Adrenal gland (tissue), 12 donors: Measurements from ENCODE around the gene MCTP1. TPM values are rescaled to one million over a fixed set of nuclear protein-coding genes. Genes with fewer than 3 reads are reported as not detected.
"Not testable (repeated sequence)": the region's sequence is repeated elsewhere in the genome, so short reads cannot be mapped to it uniquely, and the experiment has no call there.

Experiments used
- DNase-seq, 7 donors: peaks; one replicate each; pipeline ENCODE4 v3.0.0-alpha.2; 2019 to 2020
- H3K27ac ChIP-seq, 5 donors: fragments of 200-600 bp; sonication (generic) in 4 of 5; 1 replicate in 3 of 5; 2 replicates in 2 of 5; pipeline versions ENCODE4 v1.5.1 to v1.8.0; 2016 to 2020; ENCODE audit warnings: mild to moderate bottlenecking in 1 of 5
- H3K27me3 ChIP-seq: fragments of 200-600 bp; 2 replicates; pipeline ENCODE4 v1.8.0; 2021
- H3K36me3 ChIP-seq, 2 donors: fragments of 200-600 bp; replicated peaks in 1 of 2; 1 replicate in 1 of 2; 2 replicates in 1 of 2; pipeline versions ENCODE4 v1.5.1 to v1.8.0; 2018 to 2022
- H3K4me1 ChIP-seq, 2 donors: fragments of 200-600 bp; replicated peaks in 1 of 2; 1 replicate in 1 of 2; 2 replicates in 1 of 2; pipeline versions ENCODE4 v1.5.1 to v1.8.0; 2018 to 2021
- H3K4me3 ChIP-seq, 4 donors: fragments of 200-600 bp; sonication (generic) in 3 of 4; one replicate each; pipeline ENCODE4 v1.5.1; 2016 to 2018
- H3K9me3 ChIP-seq, 3 donors: fragments of 200-600 bp; sonication (generic) in 1 of 3; replicated peaks in 1 of 3; 1 replicate in 2 of 3; 2 replicates in 1 of 3; pipeline versions ENCODE4 v1.5.1 to v1.8.0; 2016 to 2021
- POLR2A ChIP-seq, 2 donors: fragments of 450-650 bp; IDR thresholded peaks; one replicate each; pipeline ENCODE4 v1.6.1; 2017; ENCODE audit warnings: antibody characterized with exemption in 2 of 2, mild to moderate bottlenecking in 2 of 2, moderate library complexity in 1 of 2
- WGBS, 4 donors: extraction: QIAGEN DNeasy Blood & Tissue Kit in 2 of 4; methylation state at CpG; one replicate each; pipeline versions ENCODE4 v1.1.5 to v1.1.7; 2013 to 2017; 5-methylcytosine and 5-hydroxymethylcytosine counted together
- intact Hi-C, 2 donors: fragments of 100-400 bp; cut with DNase I; formaldehyde crosslinking; loops; one replicate each; pipeline versions ENCODE4 v1.14.1 to v1.15.0; 2022 to 2023
- polyA plus RNA-seq, 3 donors: library from polyadenylated mRNA; stranded (reverse); fragments of 200-250 nt in 2 of 3; fragments of 350-450 nt in 1 of 3; fragmentation: Illumina TruSeq in 1 of 3; extraction: RNeasy Lipid Tissue Mini Kit (QIAGEN cat#74804) in 1 of 3; gene quantifications; one replicate each; pipeline ENCODE4 v1.2.3, GENCODE V29; 2013 to 2014
- total RNA-seq, 9 donors: library from RNA; depleted of rRNA in 4 of 9; stranded (reverse); fragments of >200 nt in 4 of 9; fragments of 120-200 nt in 1 of 9; fragmentation: NEBNext Ultra II Directional in 1 of 9; extraction: Animal tissue kit (Norgen Biotek cat#: 25700) in 1 of 9; gene quantifications; one replicate each; pipeline versions ENCODE4 v1.1.0 to v1.2.4, GENCODE V29; 2013 to 2023
- TF ChIP-seq, protein P1 (sequence below), 6 experiments: fragments of 450-650 bp in 4 of 6; fragments of 200-600 bp in 2 of 6; sonication (generic) in 1 of 6; IDR thresholded peaks; 1 replicate in 5 of 6; 2 replicates in 1 of 6; pipeline versions ENCODE4 v1.5.1 to v1.8.0; 2016 to 2021; ENCODE audit warnings: antibody characterized with exemption in 6 of 6, mild to moderate bottlenecking in 2 of 6, moderate library complexity in 1 of 6
- donor health status: healthy with polysubstance abuse.
- donor health status: Bipolar disorder and iron deficiency.
- donor health status: DM: yes; HTN: yes; CAD: no.
- donor health status: DM: no; HTN: no; CAD: no.
- donor health status: DM: no; HTN: no; CAD: no.
- donor health status: DM: yes; HTN: yes; CAD: no.

MCTP1 gene
- total and polyA plus RNA-seq, 12 donors = 1.2 to 20.1 (median 5.1) TPM

GRCh38 chr5:95018511-95018910, 266.4 kb downstream of the MCTP1 start:
- Histone ChIP-seq H3K4me3 (no peak overlapping the region), H3K4me1 (no peaks in the 10 kb centered on the region), H3K27me3 (no peaks in the 10 kb centered on the region), H3K36me3 (no peaks in the 10 kb centered on the region), H3K27ac (no peak overlapping the region), H3K9me3 (no peaks in the 10 kb centered on the region)
- TF ChIP-seq POLR2A (IDR thresholded peaks at IDR 0.05) = no peak
- TF ChIP-seq, protein P1, sequence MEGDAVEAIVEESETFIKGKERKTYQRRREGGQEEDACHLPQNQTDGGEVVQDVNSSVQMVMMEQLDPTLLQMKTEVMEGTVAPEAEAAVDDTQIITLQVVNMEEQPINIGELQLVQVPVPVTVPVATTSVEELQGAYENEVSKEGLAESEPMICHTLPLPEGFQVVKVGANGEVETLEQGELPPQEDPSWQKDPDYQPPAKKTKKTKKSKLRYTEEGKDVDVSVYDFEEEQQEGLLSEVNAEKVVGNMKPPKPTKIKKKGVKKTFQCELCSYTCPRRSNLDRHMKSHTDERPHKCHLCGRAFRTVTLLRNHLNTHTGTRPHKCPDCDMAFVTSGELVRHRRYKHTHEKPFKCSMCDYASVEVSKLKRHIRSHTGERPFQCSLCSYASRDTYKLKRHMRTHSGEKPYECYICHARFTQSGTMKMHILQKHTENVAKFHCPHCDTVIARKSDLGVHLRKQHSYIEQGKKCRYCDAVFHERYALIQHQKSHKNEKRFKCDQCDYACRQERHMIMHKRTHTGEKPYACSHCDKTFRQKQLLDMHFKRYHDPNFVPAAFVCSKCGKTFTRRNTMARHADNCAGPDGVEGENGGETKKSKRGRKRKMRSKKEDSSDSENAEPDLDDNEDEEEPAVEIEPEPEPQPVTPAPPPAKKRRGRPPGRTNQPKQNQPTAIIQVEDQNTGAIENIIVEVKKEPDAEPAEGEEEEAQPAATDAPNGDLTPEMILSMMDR (IDR thresholded peaks at IDR 0.05) = no peak
- 58 to 83% (median 73%) methylated on average over 1 of the region's 1 CpG for WGBS, 4 donors
- DNase-seq = no peak
- intact Hi-C loops = no loop called here

- TF ChIP-seq POLR2A (IDR thresholded peaks at IDR 0.05) = no peak
- Histone ChIP-seq H3K27ac (no peak overlapping the region), H3K36me3 (no peaks in the 10 kb centered on the region), H3K27me3 (no peaks in the 10 kb centered on the region), H3K9me3 (no peaks in the 10 kb centered on the region), H3K4me1 (no peaks in the 10 kb centered on the region), H3K4me3 (no peak overlapping the region)
- WGBS, 4 donors = 87 to 90% (median 88%) methylated on average over 2 of the region's 2 CpGs
- DNase-seq = no peak
- intact Hi-C loops = no loop called here
Observed at GRCh38 chr5:95009812-95010211, 275.1 kb downstream of the MCTP1 start.

DNA sequence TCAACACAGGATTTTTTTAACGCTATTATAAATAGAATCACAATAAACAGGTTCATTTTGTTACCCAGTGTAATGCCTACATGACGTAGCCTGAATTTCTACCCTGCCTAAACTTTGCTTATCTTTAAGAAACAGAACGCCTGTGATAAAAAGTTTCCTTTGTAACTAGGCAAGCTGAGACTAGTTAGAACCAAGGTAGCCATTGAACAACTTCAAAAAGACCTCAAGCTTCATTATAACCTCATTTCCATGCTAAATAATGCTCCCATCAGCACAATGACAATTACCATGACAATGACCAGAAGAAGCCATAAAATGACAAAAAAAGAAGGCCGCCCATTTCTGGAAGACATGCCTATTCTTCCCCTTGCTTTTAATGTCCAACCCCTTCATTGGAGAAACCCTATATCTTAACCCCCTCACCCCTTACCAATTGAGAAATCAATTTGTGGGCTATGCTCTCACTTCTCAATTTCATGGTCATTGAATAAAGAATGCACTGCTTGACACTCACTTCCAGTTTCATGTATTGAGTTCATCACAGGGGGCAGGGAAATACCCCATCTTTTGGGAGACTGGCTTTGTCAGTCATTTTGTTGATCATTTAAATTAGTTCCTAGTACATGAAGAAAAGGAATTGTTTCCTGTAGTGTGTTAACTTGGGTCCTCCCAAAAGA, 276.8 kb downstream of the MCTP1 start:
- TF ChIP-seq, protein P1 (IDR thresholded peaks at IDR 0.05) = no peak
- TF ChIP-seq POLR2A (IDR thresholded peaks at IDR 0.05) = no peak

GRCh38 chr5:95005811-95006210, 279.1 kb downstream of the MCTP1 start:
- no peak overlapping the region for H3K27ac ChIP-seq
- H3K27me3 ChIP-seq = no peaks in the 10 kb centered on the region
- no peak for DNase-seq
- TF ChIP-seq POLR2A (IDR thresholded peaks at IDR 0.05) = no peak
- TF ChIP-seq, protein P1 (IDR thresholded peaks at IDR 0.05) = no peak
- H3K4me1 ChIP-seq = no peaks in the 10 kb centered on the region
- intact Hi-C loops = no loop called here
- H3K36me3 ChIP-seq = no peaks in the 10 kb centered on the region
- 88 to 96% (median 93%) methylated on average over 1 of the region's 1 CpG for WGBS, 4 donors
- H3K4me3 ChIP-seq = no peak overlapping the region
- H3K9me3 ChIP-seq = no peaks in the 10 kb centered on the region

More for the DNA sequence above, 276.8 kb downstream of the MCTP1 start:
- Histone ChIP-seq H3K4me3 (no peak overlapping the region), H3K36me3 (no peaks in the 10 kb centered on the region), H3K27me3 (no peaks in the 10 kb centered on the region), H3K27ac (no peak overlapping the region), H3K4me1 (no peaks in the 10 kb centered on the region), H3K9me3 (no peaks in the 10 kb centered on the region)
- DNase-seq = no peak
- intact Hi-C loops = no loop called here
- WGBS, 4 donors = 71 to 82% (median 79%) methylated on average over 4 of the region's 4 CpGs

DNA sequence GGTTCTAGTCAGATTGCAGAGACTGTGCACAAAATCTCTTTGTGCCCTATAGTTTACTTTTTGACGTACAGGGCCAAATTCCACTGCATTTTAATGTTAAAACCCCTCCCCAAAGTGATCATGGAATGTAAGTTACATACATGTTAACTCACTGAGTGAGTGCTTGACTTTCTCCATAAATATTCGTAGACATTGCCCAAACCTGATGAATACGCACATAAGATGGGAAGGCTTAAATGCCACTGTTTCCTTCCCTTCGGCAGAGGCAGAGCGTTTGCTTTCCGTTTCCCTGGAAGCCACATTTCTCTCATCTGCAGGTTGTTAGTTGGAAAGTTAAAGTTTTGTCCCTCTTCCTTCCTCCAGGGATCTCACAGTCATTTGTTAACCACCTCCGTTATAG, 286.2 kb downstream of the MCTP1 start:
- H3K27me3 ChIP-seq = no peaks in the 10 kb centered on the region
- no peak overlapping the region for H3K27ac ChIP-seq
- WGBS, 4 donors = 57 to 66% (median 63%) methylated on average over 7 of the region's 7 CpGs
- intact Hi-C loops = no loop called here
- DNase-seq = no peak
- no peak overlapping the region for H3K4me3 ChIP-seq
- TF ChIP-seq, protein P1 (IDR thresholded peaks at IDR 0.05) = no peak
- no peak for TF ChIP-seq POLR2A (IDR thresholded peaks at IDR 0.05)
- H3K4me1 ChIP-seq = no peaks in the 10 kb centered on the region
- H3K9me3 ChIP-seq = no peaks in the 10 kb centered on the region
- no peaks in the 10 kb centered on the region for H3K36me3 ChIP-seq

DNA sequence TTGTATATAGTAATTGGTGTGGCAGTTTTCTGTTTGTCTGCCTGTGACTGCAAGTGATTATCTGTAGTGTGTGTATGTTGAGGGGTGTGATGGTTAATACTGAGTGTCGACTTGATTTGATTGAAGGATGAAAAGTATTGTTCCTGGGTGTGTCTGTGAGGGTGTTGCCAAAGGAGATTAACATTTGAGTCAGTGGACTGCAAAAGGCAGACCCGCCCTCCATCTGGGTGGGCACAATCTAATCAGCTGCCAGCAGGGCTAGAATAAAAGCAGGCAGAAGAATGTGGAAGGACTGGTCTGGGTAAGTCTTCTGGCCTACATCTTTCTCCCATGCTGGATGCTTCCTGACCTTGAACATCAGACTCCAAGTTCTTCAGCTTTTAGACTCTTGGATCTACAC, 290.4 kb downstream of the MCTP1 start:
- H3K4me3 ChIP-seq, H3K9me3 ChIP-seq, H3K27me3 ChIP-seq, DNase-seq, H3K4me1 ChIP-seq, H3K27ac ChIP-seq, intact Hi-C loops, H3K36me3 ChIP-seq: not testable (repeated sequence)
- 65 to 94% (median 85%) methylated on average over 2 of the region's 2 CpGs for whole genome bisulfite sequencing, 4 donors
